ENCODE measurements around the gene RRAGD.

GRCh38 chr6:89436226-89436625 is 24.2 kb upstream of the RRAGD start:
- TF ChIP-seq EP300 (IDR thresholded peaks at IDR 0.05), result no peak
- no peak for TF ChIP-seq CTCF (IDR thresholded peaks at IDR 0.05)
